Activated T-cell treated with anti-CD3 and anti-CD28 coated beads, Interleukin-2, amount 50 U/mL, for 72 hours (primary cell): ENCODE measurements around the gene CISD2. TPM values are rescaled to one million over a fixed set of nuclear protein-coding genes. Genes with fewer than 3 reads are reported as not detected.

ENCODE experiments used
- ATAC-seq, 2 donors: fragments of 150-1000 bp; cut with Tn5 transposase; replicated peaks in 1 of 2; 2 replicates each; pipeline ENCODE4 v1.10.0; 2021; ENCODE audit warnings: moderate library complexity in 2 of 2, mild to moderate bottlenecking in 1 of 2
- DNase-seq, 2 donors: peaks; one replicate each; pipeline ENCODE4 v3.0.0; 2021 to 2022; ENCODE audit warnings: mixed read lengths in 1 of 2
- H3K27ac Mint-ChIP-seq: one replicate; pipeline ENCODE4 v1.8.0; 2022; ENCODE audit warnings: mild to moderate bottlenecking, moderate library complexity, mixed read lengths
- H3K27me3 Mint-ChIP-seq: one replicate; pipeline ENCODE4 v1.8.0; 2022; ENCODE audit warnings: low read depth, mixed read lengths
- H3K36me3 Mint-ChIP-seq, 2 donors: one replicate each; pipeline ENCODE4 v1.8.0; 2022; ENCODE audit warnings: mixed read lengths in 2 of 2, mild to moderate bottlenecking in 1 of 2; ENCODE audit not compliant: insufficient read depth in 2 of 2
- H3K4me1 Mint-ChIP-seq: one replicate; pipeline ENCODE4 v1.8.0; 2022; ENCODE audit warnings: low read depth, mixed read lengths
- H3K4me3 Mint-ChIP-seq, 2 donors: one replicate each; pipeline ENCODE4 v1.8.0; 2022; ENCODE audit warnings: mild to moderate bottlenecking in 2 of 2, mixed read lengths in 2 of 2, moderate library complexity in 2 of 2
- H3K9me3 Mint-ChIP-seq, 2 donors: one replicate each; pipeline ENCODE4 v1.8.0; 2022; ENCODE audit warnings: mixed read lengths in 2 of 2
- total RNA-seq, 2 donors: library from RNA; stranded (reverse); gene quantifications; one replicate each; pipeline ENCODE4 v1.2.3, GENCODE V29; 2022

CISD2 gene
- total RNA-seq, 2 donors from 2014 or later: 36.3 to 38.4 TPM

DNA sequence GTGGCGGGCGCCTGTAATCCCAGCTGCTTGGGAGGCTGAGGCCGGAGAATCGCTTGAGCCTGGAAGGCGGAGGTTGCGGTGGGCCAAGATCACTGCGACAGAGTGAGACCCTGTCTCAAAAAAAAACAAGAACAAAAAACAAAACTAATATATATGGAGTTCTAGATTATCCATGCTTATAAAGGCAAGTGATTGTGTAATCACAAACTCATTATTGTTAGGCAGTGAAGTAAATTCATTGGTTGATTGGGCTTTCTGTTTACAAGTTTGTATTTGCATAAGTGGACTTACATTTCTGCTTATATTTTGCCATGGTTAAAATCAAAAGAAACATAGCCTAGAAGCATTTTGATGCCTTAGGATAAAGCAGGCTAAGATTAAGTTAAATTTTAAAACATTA lies 39.0 kb upstream of the CISD2 start:
- H3K27me3 Mint-ChIP-seq: no peaks in the 10 kb centered on the region

DNA sequence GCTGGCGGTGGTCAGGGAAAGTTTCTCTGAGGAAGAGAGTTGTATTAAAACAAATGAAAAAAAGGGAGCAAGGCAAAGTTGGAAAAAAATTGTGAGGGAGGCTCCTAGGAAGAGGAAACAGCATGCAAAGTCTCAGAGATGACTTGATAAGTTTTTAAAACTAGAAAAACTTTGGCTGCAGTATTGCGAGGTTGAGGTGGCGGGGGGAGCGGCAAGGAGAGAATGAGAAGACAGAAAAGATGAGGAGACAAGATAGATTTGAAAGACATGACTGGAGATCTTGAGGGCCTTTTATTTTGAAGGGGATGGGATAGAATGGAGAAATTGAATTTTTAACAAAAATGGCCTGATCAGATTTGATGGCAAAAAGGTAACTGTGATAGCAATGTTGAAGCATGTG lies 36.7 kb upstream of the CISD2 start:
- Mint-ChIP-seq H3K4me3 (no peak overlapping the region), H3K9me3 (no peaks in the 10 kb centered on the region), H3K27me3 (no peaks in the 10 kb centered on the region), H3K27ac (peak overlapping the region; percentile 21), H3K36me3 (no peaks in the 10 kb centered on the region), H3K4me1 (peaks cover 30% of the 10 kb centered on the region)
- no peak for DNase-seq
- no peak for ATAC-seq

More for the DNA sequence above, 39.0 kb upstream of the CISD2 start:
- no peak for ATAC-seq
- no peak overlapping the region for H3K27ac Mint-ChIP-seq
- H3K9me3 Mint-ChIP-seq: no peaks in the 10 kb centered on the region
- H3K4me1 Mint-ChIP-seq: peaks cover 30% of the 10 kb centered on the region
- H3K36me3 Mint-ChIP-seq: no peaks in the 10 kb centered on the region
- no peak for DNase-seq
- H3K4me3 Mint-ChIP-seq: no peak overlapping the region

DNA sequence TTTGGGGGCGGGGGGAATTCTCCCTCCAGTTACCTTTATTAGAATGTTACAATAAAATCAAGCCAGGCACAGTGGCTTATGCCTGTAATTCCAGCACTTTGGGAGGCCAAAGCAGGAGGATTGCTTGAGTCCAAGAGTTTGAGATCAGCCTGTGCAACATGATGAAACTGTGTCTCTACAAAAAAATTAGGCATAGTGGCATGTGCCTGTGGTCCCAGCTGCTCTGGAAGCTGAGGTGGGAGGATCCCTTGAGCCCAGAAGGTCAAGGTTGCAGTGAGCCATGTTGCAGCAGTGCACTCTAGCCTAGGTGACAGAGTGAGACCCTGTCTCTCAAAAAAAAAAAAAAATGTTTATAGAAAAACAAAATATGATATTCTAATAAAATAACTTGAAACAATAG lies 36.1 kb upstream of the CISD2 start:
- Mint-ChIP-seq H3K9me3 (no peaks in the 10 kb centered on the region), H3K4me3 (no peak overlapping the region), H3K27me3 (no peaks in the 10 kb centered on the region), H3K4me1 (peaks cover 30% of the 10 kb centered on the region), H3K36me3 (no peaks in the 10 kb centered on the region), H3K27ac (no peak overlapping the region)
- DNase-seq: no peak
- ATAC-seq: no peak

DNA sequence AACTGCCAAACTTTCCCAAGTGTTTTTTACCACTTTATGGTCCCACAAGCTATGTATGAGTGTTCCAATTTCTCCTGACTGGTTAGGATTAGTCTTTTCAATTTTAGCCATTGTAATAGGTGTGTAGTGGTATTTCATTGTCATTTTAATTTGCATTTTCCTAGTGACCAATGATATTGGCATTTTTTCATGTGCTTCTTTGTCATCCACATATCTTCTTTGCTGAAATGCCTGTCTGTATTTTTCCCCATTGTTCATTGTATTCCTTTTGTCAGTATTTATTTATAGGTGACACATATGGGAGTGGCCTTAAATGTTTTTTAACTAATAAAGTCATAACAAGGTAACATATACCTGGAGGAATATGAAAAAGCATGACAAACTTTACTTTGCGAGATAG lies 32.2 kb upstream of the CISD2 start:
- Mint-ChIP-seq H3K27me3 (no peaks in the 10 kb centered on the region), H3K4me3 (no peak overlapping the region), H3K36me3 (peaks cover 1 to 2% of the 10 kb centered on the region in 2 donors), H3K27ac (no peak overlapping the region), H3K9me3 (no peaks in the 10 kb centered on the region), H3K4me1 (peaks cover 23% of the 10 kb centered on the region)
- ATAC-seq: no peak
- no peak for DNase-seq

DNA sequence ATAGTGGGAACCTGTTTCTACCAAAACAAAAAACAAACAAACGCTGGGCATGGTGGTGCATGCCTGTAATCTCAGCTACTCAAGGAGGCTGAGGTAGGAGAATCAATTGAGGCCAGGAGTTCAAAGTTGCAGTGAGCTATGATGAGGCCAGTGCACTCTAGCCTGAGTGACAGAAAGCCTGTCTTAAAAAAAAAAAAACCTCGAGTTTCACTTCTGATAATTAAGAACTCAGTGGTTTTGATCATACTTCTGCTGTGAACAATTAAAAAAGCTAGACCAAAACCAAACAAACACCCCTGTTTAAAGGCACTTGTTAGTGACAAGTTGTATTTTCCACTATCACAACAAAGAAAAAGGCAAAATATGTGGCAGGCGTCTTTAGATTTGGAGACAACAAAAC lies 26.4 kb upstream of the CISD2 start:
- H3K36me3 Mint-ChIP-seq: peaks cover 1 to 2% of the 10 kb centered on the region in 2 donors
- no peaks in the 10 kb centered on the region for H3K27me3 Mint-ChIP-seq
- DNase-seq (no peak), ATAC-seq (peak in 1 of 2 donors; percentile 37)
- no peaks in the 10 kb centered on the region for H3K9me3 Mint-ChIP-seq
- no peak overlapping the region for H3K27ac Mint-ChIP-seq
- H3K4me3 Mint-ChIP-seq: no peak overlapping the region
- H3K4me1 Mint-ChIP-seq: peaks cover 23% of the 10 kb centered on the region

DNA sequence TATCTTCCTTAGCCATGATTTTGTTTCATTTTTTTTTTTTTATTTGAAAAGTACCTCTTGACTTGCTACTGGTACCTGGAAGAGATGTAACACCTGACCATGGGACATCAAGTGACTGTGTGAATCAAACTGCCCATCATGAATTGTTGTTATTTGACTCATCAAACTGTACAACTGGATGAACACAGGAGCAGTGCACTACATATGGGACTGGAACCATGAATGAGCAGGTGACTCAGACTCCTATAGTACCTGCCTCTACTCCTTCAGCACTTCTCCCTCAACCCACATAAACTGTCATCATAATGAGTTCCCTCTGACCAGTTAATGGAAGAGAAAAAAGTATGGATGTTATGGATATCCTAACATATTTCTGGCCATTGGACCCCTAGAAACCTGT lies 25.5 kb upstream of the CISD2 start:
- Mint-ChIP-seq H3K36me3 (peaks cover 1 to 2% of the 10 kb centered on the region in 2 donors), H3K27ac (no peak overlapping the region), H3K27me3 (no peaks in the 10 kb centered on the region), H3K4me1 (peaks cover 20% of the 10 kb centered on the region), H3K9me3 (no peaks in the 10 kb centered on the region), H3K4me3 (no peak overlapping the region)
- peak; percentile 51 to 63 for ATAC-seq
- DNase-seq: no peak

DNA sequence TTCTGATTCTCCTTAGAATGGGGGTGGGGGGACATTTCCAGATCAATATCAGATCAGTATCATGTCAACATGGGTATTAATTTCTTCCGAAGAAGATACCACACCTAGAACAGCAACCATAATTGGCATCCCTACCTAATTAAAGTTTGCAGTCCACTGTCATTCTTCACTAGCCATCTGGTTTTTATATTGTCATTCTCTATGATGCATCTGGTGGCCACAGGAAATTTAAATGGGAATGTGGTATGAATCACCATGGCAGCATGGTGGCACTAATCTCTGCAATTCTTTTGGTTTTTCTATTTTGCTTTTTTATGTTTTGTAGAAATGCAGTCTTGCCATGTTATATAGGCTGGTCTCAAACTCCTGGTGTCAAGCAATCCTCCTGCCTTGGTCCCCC lies 24.9 kb upstream of the CISD2 start:
- ATAC-seq (no peak), DNase-seq (no peak)
- Mint-ChIP-seq H3K27ac (no peak overlapping the region), H3K4me3 (no peak overlapping the region), H3K4me1 (peaks cover 15% of the 10 kb centered on the region), H3K27me3 (no peaks in the 10 kb centered on the region), H3K36me3 (peaks cover 1 to 2% of the 10 kb centered on the region in 2 donors), H3K9me3 (no peaks in the 10 kb centered on the region)

DNA sequence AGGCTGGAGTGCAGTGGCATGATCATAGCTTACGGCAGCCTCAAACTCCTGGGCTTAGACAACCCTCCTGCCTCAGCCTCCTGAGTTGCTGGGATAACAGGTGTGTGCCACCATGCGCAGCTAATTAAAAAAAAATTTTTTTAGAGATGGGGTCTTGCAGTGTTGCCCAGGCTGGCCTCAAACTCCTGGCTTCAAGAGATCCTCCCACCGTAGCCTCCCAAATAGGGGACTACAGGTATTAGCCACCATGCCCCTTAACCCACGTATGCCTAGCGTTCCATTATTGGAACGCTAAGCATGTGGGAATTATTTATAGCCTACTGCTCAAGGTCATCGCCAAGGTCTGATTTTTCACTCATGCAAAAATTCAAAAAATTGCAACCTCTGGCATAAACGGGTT lies 21.1 kb upstream of the CISD2 start:
- H3K4me1 Mint-ChIP-seq: peaks cover 12% of the 10 kb centered on the region
- H3K27me3 Mint-ChIP-seq: no peaks in the 10 kb centered on the region
- ATAC-seq (no peak), DNase-seq (no peak)
- H3K27ac Mint-ChIP-seq: no peak overlapping the region
- H3K4me3 Mint-ChIP-seq: no peak overlapping the region
- H3K36me3 Mint-ChIP-seq: peaks cover 0 to 1% of the 10 kb centered on the region in 2 donors
- no peaks in the 10 kb centered on the region for H3K9me3 Mint-ChIP-seq

DNA sequence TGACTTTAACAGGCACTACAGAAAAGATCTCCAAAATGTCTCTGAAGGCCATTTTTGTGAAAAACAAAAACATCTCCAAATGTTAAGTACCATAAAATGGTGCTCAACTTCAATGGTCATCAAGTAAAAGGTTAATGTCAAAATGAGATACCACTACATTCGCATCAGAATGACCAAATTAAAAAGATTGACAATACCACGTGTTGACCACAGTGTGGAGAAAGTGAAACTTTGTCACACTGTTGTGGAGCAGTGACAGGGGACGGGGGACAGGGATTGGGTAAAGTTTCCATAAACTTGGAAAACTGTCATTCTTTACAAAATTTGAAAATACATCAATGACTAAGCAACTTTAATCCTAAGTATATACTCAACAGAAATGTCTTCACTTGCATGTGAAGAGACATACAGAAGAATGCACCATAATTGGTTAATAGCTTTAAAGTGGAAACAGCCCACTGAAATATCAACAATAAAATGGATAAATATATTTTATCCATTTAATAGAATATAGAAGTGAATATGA lies 19.1 kb upstream of the CISD2 start:
- DNase-seq (no peak), ATAC-seq (peak in 1 of 2 donors; percentile 23)
- H3K27ac Mint-ChIP-seq: no peak overlapping the region

DNA sequence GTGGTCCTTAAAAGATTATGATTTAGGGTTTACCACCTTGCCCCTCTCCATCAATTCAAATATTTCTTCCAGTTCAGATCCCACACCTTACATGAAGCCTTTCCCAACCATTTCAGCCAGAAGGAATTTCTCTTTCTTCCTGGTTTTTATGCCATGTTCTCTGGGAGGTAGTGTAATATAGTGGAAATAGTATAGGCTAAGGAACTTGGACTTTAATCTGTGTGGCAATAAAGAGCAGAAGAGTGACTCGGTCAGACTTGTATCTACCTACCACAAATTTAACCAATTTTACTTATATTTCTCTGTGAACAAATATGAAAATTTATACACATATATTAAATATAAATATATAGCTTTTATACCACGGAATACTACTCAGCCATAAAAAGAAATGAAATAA lies 18.4 kb upstream of the CISD2 start:
- no peak for ATAC-seq
- Mint-ChIP-seq H3K27ac (no peak overlapping the region), H3K36me3 (peaks cover 0 to 1% of the 10 kb centered on the region in 2 donors), H3K9me3 (peaks cover 0 to 2% of the 10 kb centered on the region in 2 donors), H3K4me3 (no peak overlapping the region), H3K27me3 (no peaks in the 10 kb centered on the region), H3K4me1 (peaks cover 5% of the 10 kb centered on the region)
- no peak for DNase-seq

More for the DNA sequence above, 19.1 kb upstream of the CISD2 start:
- no peaks in the 10 kb centered on the region for H3K27me3 Mint-ChIP-seq
- H3K9me3 Mint-ChIP-seq: peaks cover 0 to 2% of the 10 kb centered on the region in 2 donors
- H3K4me3 Mint-ChIP-seq: no peak overlapping the region
- peaks cover 5% of the 10 kb centered on the region for H3K4me1 Mint-ChIP-seq
- H3K36me3 Mint-ChIP-seq: peaks cover 0 to 1% of the 10 kb centered on the region in 2 donors

DNA sequence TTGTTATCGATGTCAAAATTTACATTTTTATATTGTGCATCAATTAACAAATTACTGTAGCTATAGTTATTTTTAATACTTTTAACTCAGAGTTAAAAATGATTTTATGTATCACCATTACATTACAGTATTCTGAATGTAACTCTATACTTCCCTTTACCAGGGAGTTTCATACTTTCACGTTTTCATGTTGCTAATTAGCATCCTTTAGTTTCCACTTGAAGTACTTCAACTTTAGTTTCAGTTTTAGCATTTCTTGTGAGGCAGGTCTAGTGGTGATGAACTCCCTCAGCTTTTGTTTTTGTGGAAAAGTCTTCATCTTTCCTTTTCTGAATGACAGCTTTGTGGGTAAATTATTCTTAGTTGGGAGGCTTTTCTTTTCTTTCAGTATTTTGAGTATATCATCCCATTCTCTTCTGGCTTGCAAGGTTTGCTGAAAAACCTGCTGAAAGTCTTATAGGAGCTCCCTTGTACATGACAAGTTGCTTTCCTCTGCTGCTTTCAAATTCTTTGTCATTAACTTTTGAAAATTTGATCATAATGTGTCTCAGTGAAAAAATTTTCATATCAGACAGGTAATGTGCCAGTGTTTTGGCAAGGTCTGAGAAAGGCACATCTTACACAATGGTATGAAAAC lies 9.8 kb upstream of the CISD2 start:
- Mint-ChIP-seq H3K36me3 (peaks cover 15 to 30% of the 10 kb centered on the region in 2 donors), H3K9me3 (peaks cover 12 to 13% of the 10 kb centered on the region in 2 donors), H3K4me3 (no peak overlapping the region), H3K27ac (no peak overlapping the region), H3K27me3 (no peaks in the 10 kb centered on the region), H3K4me1 (no peaks in the 10 kb centered on the region)
- DNase-seq: no peak
- ATAC-seq: no peak

DNA sequence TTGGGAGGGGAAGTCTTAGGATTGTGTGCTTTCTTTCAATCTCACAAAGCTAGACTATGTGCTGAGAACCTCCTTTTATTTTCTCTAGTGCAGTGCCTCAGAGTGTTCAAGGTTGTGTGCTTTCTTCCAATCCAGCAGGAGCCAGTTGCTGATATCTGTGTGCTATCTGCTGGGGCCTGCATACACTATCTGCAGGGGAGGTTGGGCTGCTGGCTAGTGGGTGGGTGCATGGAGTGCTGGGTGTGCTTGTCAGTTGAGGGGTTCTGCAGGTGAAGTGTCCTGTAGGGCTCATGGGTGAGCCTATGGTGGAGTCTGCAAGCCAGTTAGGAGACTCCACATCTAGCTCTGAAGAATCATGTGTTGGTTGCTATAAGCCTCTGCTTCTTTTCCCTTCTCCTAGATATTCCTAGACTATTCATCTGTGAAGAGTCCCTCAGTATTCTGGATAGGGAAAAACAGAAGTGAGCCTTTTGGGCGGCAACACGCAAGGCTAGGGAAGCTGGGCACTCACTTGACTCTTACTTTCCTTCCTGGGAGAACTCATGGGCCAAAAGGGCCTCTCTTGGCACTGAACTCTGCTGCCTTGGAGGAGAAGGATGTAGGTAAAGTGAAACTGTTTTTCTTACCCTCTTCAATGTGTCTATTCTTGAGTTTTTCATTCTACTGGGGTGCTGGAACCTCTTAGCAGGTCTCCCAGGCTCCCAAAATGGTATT lies 8.0 kb upstream of the CISD2 start:
- peaks cover 15 to 36% of the 10 kb centered on the region in 2 donors for H3K36me3 Mint-ChIP-seq
- H3K4me1 Mint-ChIP-seq: peaks cover 15% of the 10 kb centered on the region
- DNase-seq (no peak), ATAC-seq (no peak)
- no peak overlapping the region for H3K27ac Mint-ChIP-seq
- no peaks in the 10 kb centered on the region for H3K27me3 Mint-ChIP-seq
- H3K4me3 Mint-ChIP-seq: no peak overlapping the region
- peaks cover 12 to 13% of the 10 kb centered on the region in 2 donors for H3K9me3 Mint-ChIP-seq

DNA sequence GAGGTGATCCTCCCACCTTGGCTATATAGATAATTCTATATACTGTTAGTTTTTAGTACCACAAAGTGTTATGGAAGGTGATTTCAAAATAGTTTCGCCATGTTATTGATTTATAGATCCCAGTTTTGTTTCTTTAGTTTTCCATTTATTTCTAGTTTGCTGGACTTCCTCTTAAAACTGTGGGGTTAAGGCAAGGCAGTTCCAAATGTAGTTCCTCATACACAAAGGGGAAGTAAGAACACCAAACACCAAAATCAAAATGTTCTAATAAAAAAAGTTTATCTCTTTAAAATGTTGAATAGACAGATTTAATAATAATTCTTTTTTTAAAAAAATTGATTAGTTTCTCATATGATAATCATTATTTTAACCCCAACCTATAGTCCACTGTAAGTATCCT lies 6.8 kb upstream of the CISD2 start:
- peaks cover 28% of the 10 kb centered on the region for H3K4me1 Mint-ChIP-seq
- no peak overlapping the region for H3K27ac Mint-ChIP-seq
- H3K27me3 Mint-ChIP-seq: no peaks in the 10 kb centered on the region
- H3K9me3 Mint-ChIP-seq: peaks cover 12 to 13% of the 10 kb centered on the region in 2 donors
- no peak for DNase-seq
- peaks cover 15 to 36% of the 10 kb centered on the region in 2 donors for H3K36me3 Mint-ChIP-seq
- no peak overlapping the region for H3K4me3 Mint-ChIP-seq
- no peak for ATAC-seq
